GM12878 (cell line): ENCODE data around the gene PRRC2B.

Source experiments
- BHLHE40 ChIP-seq, 2 experiments: fragments of 450-650 bp in 1 of 2; IDR thresholded peaks; 2 replicates each; pipeline ENCODE4 v1.6.1; 2011 to 2017; ENCODE audit warnings: low read depth in 2 of 2, borderline replicate concordance in 1 of 2, improper control_type of control experiment in 1 of 2, low read length in 1 of 2, mild to moderate bottlenecking in 1 of 2
- MTA2 ChIP-seq: fragments of 450-650 bp; IDR thresholded peaks from 2 replicates; pipeline ENCODE4 v1.6.1; 2016; ENCODE audit warnings: low read depth, mild to moderate bottlenecking, moderate library complexity
- POLR2A ChIP-seq: IDR thresholded peaks from 2 replicates; pipeline ENCODE4 v1.6.1; 2011; ENCODE audit warnings: low read depth, mild to moderate bottlenecking, low read length
- RAD51 ChIP-seq: fragments of 450-650 bp; IDR thresholded peaks from 2 replicates; pipeline ENCODE4 v1.6.1; 2016; ENCODE audit warnings: moderate library complexity, mild to moderate bottlenecking, inconsistent platforms
- SMAD1 ChIP-seq: fragments of 450-650 bp; IDR thresholded peaks from 2 replicates; pipeline ENCODE4 v1.6.1; 2018; ENCODE audit warnings: mild to moderate bottlenecking, low read depth; ENCODE audit not compliant: partially characterized antibody
- SPI1 ChIP-seq: IDR thresholded peaks from 2 replicates; pipeline ENCODE4 v1.6.1; 2011; ENCODE audit warnings: low read depth, mild to moderate bottlenecking, low read length, moderate library complexity, borderline replicate concordance; ENCODE audit not compliant: insufficient read depth
- TF ChIP-seq, protein P1 (sequence below): IDR thresholded peaks from 2 replicates; pipeline ENCODE4 v1.6.1; 2011; ENCODE audit warnings: borderline replicate concordance, low read depth, mild to moderate bottlenecking, moderate library complexity, mixed read lengths, low read length; ENCODE audit not compliant: insufficient read depth; ENCODE audit errors: extremely low read length

GRCh38 chr9:131494296-131494870, 100.5 kb downstream of the PRRC2B start:
- TF ChIP-seq SMAD1 (no peak), MTA2 (no peak), SPI1 (no peak), BHLHE40 (IDR thresholded peaks at IDR 0.05; ENCODE audit: borderline replicate concordance in 1 of 2, low read depth in 2 of 2, low read length in 1 of 2) (no peak), POLR2A (0 out of 2 replicates have a peak, but pooled peaks have one; percentile 9), RAD51 (no peak)
- TF ChIP-seq, protein P1, sequence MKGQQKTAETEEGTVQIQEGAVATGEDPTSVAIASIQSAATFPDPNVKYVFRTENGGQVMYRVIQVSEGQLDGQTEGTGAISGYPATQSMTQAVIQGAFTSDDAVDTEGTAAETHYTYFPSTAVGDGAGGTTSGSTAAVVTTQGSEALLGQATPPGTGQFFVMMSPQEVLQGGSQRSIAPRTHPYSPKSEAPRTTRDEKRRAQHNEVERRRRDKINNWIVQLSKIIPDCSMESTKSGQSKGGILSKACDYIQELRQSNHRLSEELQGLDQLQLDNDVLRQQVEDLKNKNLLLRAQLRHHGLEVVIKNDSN = no peak
